GM11168 (cell line): ENCODE measurements around the gene KCNMA1.

Source experiments
- in situ Hi-C: fragments of 300-500 bp; cut with MboI; formaldehyde crosslinking; loops from one replicate; pipeline ENCODE4 v1.12.0; 2022; ENCODE audit warnings: low sequenced_read_pairs; ENCODE audit not compliant: unreplicated experiment

KCNMA1 gene

GRCh38 chr10:76925636-76926405 lies 711.8 kb downstream of the KCNMA1 start:
- in situ Hi-C loops, result no loop called here

- in situ Hi-C loops, result no loop called here
Observed at GRCh38 chr10:76922666-76923065, 714.9 kb downstream of the KCNMA1 start.

GRCh38 chr10:76921383-76922010 lies 716.1 kb downstream of the KCNMA1 start:
- in situ Hi-C loops, result no loop called here

- in situ Hi-C loops, result no loop called here
Observed at GRCh38 chr10:76920581-76920980, 717.0 kb downstream of the KCNMA1 start.

- in situ Hi-C loops, result no loop called here
Observed at GRCh38 chr10:76918106-76918505, 719.5 kb downstream of the KCNMA1 start.

- in situ Hi-C loops, result no loop called here
Observed at GRCh38 chr10:76917071-76917470, 720.5 kb downstream of the KCNMA1 start.

- in situ Hi-C loops, result no loop called here
Observed at GRCh38 chr10:76916536-76916935, 721.1 kb downstream of the KCNMA1 start.

- in situ Hi-C loops, result no loop called here
Observed at GRCh38 chr10:76915316-76915715, 722.3 kb downstream of the KCNMA1 start.

GRCh38 chr10:76911184-76911583 lies 726.4 kb downstream of the KCNMA1 start:
- in situ Hi-C loops, result no loop called here

- in situ Hi-C loops, result no loop called here
Observed at GRCh38 chr10:76910184-76910962, 727.2 kb downstream of the KCNMA1 start.

- in situ Hi-C loops, result no loop called here
Observed at GRCh38 chr10:76906256-76906655, 731.4 kb downstream of the KCNMA1 start.

GRCh38 chr10:76905251-76905650 lies 732.4 kb downstream of the KCNMA1 start:
- in situ Hi-C loops, result no loop called here

GRCh38 chr10:76903387-76903945 lies 734.1 kb downstream of the KCNMA1 start:
- in situ Hi-C loops, result no loop called here

GRCh38 chr10:76902949-76903348 lies 734.7 kb downstream of the KCNMA1 start:
- in situ Hi-C loops, result no loop called here

- in situ Hi-C loops, result no loop called here
Observed at GRCh38 chr10:76901701-76902100, 735.9 kb downstream of the KCNMA1 start.

GRCh38 chr10:76899490-76899889 lies 738.1 kb downstream of the KCNMA1 start:
- in situ Hi-C loops, result no loop called here

- in situ Hi-C loops, result no loop called here
Observed at GRCh38 chr10:76892766-76893479, 744.7 kb downstream of the KCNMA1 start.

- in situ Hi-C loops, result no loop called here
Observed at GRCh38 chr10:76887223-76888010, 750.2 kb downstream of the KCNMA1 start.

- in situ Hi-C loops, result no loop called here
Observed at GRCh38 chr10:76885816-76886215, 751.8 kb downstream of the KCNMA1 start.
